HG03378 (cell line): ENCODE data around the gene CEP55.

Source experiments
- ATAC-seq: cut with Tn5 transposase; IDR thresholded peaks from one replicate; pipeline ENCODE4 v1.9.1; 2021; ENCODE audit warnings: mild to moderate bottlenecking, moderate library complexity; ENCODE audit not compliant: unreplicated experiment

CEP55 gene

DNA sequence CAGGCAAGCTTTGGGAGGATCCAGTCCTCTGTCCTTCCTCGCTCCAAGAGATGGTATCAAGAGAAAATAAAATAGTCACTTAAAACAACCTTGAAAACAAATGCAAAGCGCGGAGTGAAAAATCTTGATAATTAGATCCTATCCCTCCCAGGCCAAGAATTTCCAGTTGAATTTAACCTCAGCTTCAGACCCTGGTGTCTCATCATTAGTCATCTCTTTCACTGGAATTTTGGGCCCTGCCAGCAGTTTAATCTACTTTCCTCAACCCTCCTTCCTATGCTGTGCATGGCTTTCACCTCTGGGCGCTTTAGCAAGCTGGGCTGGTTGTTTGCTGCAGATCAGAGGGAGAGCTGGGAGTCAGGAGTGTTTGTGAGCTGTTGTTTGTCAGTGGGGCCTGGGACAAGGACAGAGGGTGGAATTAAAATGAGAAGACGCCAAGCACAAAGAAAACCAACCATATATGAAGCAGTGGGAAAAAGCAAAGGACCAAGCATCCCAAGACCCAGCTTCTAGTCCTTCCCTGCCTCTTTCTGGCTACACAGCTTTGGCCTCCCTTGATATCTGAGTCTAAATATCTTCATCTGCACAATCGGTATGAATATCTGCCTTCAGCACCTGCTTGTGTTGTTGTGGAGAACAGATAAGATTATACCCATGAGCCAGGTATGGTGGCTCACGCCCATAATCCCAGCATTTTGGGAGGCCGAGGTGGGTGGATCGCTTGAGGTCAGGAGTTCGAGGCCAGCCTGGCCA, 27.8 kb upstream of the CEP55 start:
- no peak for ATAC-seq

DNA sequence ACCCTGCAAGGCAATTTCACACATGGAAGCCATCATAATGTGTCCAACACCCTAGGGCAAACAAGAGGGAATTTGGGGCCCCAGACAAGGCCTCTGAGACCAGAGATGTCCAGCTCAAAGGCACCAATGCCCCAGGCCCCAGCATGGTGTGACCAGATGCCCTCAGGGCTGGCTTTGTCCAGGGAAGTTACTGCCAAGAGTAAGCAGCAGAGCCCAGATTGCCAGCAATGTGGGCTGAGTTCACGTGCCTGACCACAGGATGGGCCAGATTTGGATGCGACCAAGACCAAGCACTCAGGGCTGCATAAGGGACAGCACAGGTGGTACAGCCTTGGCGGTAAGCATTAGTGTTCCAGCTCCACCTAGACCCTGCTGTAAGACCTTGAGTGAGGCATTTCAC, 27.0 kb upstream of the CEP55 start:
- no peak for ATAC-seq

DNA sequence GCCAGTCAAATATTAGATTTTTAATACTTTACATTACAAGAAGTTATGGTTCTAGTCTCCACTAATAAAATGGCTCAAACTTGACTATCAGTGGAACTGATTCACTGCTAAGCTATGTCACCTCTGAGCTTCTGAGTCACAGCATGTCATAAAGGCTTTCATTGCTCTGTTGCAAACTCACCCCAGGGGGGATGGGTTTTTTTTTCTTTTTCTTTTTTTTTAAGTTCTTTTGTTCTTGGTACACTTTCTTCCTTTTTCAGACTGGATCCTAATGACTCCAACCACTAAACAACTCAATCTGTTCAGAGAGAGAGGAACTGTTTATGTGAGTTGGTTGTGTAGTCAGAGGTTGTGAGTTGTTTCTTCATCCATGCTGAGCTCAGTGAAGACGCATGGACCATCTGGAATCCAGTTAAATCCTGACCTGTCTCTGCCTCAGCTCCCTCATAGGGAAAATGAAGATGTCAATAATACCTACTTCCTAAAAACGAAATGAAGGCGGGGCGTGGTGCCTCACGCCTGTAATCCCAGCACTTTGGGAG, 25.2 kb upstream of the CEP55 start:
- no peak for ATAC-seq

DNA sequence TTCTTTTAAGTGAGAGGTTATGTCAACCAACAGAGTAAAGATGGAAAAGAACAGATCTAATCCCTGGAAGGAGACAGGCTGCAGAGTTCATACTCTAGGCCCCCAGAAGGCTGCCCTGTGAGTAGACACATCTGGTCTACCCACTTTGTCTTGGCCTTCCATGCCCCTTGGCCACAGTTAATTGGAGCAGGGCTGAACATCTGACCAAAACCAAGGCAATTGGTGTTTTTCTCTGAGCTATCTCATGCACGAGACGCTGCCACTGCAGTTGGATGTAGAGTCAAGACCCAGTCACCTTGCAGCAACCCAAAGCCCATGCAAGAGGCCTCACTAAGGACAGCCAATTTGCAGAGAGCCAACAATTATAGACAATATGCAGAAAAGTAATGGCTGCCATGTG, 23.3 kb upstream of the CEP55 start:
- no peak for ATAC-seq

DNA sequence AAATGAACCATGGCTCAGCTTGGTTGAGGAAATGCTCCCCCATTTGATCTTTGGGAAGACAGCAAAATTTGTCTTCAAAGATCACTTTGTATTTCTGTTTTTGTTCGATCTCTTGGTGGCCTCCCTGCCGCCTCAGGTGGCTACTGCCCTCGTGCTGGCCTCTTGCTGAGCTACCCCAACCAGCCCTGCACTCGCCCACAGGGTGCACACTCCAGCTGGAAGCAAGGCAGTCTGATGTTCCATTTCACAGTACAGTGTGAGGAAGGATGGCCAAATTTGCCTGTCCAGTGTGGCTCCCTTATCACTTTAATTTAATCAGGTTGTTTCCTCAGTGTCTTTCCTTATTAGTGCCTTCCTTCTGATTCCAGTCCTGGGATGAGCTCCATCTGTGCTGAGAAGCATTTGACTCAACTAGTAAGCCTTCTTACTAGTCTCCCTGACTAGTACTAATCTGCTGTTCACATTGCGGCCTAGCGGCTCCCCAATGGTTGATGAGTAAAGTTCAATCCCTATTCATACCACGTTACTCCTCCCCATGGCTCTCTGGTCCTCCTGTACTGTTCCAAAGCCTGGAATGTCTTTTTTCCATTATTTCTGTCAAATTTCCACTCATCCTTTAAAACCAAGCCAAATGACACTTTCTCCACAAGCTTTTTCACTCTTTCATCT, 22.5 kb upstream of the CEP55 start:
- no peak for ATAC-seq

DNA sequence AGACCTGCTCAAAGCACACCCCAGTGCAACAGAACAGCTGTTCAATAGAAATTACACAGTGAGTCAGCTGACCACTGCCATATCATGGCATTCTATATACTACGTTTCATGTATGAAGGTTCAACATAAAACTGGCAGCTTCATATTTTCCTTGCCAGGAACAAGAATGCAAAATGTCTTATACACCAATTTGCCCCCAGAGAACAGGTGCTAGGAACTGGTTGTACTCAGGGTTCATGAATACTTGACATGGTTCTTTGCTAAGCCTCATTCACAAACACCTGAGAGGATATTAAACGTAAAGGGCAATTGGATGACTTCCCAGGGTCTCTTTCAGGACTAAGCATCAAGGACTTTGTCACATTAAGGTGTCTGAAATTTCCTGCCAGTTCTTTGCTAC, 21.2 kb upstream of the CEP55 start:
- ATAC-seq, result no peak

DNA sequence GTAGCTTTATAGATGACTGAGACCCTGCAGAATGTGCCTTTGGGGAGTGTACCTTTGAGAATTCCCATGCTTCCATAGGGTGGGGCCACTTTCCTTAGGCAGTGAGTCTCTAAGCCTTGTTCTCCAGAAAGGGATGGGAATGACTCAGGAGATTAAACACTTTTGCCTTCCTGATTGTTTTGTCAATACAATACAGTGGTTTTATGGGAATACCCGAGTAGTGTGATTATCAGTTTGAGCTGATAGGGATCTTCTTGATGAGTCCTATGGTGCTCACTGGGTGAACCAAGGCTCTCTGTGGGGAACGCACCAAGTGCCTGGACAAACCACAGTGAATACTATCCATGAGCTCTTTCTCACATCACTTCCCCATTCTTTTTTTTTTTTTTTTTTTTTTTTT, 20.5 kb upstream of the CEP55 start:
- ATAC-seq, result no peak

DNA sequence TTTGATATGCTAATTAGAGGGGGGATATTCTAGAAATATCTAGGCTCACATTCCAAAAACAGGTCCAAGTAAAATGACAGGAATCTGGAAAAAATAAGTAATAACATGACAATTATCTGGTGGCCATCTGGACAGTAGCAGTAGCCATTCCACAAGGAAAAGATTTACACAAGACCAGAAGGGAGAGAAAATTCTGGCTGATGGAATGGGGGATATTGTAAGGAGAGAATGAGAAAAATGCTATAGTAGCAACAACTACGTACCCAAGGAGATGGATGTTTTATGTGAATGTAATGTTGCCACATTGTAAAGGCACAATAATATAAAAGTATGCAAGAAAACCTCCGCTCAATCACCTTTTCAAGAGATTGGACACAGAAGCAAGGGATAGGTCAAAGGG, 19.7 kb upstream of the CEP55 start:
- no peak for ATAC-seq

DNA sequence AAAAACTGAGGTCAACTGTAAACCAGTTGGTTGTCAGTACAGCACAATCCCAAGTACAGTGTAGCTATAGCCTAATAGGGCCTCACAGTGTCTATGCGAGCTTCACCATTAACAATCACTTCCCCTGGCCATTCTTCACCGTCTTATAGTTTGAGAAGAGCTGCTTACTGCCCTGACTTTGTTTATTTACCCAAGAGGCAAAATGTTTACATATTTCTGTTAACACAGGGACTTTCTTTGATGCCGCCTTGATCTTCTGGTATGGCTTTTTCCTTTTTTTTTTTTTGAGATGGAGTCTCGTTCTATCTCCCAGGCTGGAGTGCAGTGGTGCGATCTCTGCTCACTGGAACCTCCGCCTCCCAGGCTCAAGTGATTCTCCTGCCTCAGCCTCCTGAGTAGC, 17.5 kb upstream of the CEP55 start:
- ATAC-seq, result no peak

DNA sequence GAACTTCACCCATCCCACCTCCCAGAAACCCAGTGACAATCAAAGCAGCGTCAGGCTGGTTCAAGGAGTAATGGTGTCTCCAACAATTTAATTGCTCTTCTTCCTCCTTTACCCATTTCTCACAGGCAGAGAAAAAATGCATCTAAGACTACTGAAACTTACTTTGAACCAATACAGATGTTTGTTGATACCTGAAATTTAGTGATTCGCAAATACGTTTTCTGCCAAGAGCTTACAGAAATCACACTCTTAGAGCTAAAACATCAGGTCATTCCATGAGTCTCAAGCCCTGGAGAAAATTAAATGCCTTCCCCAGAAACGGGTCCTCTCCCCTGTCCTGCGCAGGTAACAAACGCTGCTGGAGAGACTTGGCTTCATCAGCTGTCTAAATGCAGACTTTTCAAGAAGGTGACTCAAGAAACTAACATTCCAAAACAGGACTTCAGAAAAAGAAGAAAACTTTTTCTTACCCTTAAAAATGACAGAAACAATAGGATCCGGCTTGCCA, 14.7 kb upstream of the CEP55 start:
- no peak for ATAC-seq

DNA sequence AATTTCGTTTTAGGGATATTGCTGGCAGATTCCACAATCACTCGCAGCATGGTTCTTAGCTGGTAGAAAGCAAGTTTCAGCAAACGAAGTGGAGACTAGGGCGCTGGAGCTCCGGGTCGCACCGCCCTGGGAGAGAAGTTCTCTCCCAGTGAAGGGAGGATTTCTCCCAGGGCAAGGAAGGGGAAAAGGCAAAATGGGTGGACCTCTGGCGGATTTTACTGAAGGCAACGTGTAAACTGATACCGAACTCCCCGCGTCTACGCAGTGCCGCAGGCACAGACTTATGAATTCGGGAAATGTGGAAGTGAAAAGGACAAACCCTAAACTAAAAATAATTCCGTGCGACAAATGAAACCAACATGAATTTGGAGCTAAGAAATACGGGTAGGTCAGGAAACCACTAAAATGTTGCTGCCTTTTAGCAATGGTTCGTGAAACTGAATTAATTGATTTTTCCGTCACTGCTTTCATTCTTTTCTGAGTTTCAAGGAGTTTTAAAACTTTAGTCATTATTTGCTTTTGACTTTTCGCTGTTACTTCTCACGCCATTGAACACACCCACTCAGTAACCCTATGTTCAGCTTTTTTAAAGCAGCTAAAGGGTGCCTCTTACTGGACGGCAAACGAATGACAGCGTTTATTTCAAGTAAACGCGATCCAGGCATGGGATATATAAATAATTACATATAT, 14.1 kb upstream of the CEP55 start, which contains the start of gene MYOF:
MYOF (minus strand) TSS at position 190 of the 690 bp plus-strand sequence; CDS start at position 50, 140 bp downstream.
- peak; percentile 81 for ATAC-seq

DNA sequence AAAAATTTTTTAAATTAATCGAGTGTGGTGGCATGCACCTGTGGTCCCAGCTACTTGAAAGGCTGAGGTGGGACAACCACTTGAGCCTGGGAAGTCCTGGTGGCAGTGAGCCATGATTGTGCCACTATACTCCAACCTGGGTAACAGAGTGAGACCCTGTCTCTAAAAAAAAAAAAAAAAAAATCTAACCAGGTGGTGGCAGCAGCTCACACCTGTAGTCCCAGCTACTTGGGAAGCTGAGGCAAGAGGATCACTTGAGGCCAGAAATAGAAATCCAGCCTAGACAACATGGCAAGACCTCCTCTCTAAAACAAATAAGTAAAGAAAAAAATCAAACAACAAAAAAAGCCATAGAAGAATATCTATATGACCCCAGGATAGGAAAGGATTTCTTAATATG, 10.7 kb upstream of the CEP55 start:
- no peak for ATAC-seq

DNA sequence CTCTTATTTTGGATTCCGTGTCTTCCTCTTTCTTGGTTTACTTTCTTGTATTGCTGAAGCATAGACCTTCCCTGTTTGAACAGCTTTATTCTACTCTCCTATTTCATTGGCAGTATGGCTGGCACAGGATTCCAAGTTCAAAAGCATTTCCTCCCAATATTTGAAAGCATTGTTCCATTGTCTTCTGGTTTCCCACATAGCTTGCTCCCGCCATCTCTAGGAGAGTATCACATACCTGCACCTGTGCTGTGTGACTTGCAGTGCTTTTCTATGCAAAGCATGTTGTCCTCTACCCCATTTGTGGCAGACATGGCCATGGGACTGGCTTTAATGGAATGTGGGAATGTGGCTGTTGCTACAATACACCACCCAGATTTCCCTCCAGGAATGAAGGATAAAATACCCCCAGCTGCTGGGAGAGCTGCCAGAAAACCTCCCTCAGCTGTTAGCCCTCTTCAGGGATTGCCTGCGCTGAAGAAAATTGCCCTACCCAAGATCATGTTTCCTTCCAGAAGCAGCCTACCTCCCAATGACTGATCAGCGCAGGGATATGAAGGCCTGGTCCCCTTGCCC, 7.4 kb upstream of the CEP55 start:
- no peak for ATAC-seq

DNA sequence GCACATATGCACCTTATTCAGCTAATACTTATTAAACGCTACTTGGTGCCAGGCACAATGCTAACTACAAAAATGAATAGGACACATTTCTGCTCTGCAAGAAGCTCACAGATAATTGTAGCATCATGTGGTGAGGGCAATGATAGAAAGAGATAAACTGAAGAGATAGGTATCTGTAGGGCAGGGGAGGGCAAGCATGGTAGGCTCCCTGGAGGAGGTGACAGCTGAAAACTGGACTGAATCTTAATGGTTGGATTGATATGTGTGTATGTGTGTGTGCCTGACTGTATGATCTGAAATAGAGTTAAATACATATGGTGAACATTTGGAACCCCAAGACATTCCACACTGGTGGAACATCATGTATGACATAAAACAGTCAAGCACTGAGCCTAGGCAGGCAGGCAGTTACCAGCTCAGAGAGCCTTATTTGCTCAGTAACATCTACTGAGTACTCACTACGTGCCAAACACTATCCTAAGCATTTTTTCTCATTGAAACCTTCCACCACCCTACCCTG, 4.8 kb upstream of the CEP55 start:
- ATAC-seq, result no peak

DNA sequence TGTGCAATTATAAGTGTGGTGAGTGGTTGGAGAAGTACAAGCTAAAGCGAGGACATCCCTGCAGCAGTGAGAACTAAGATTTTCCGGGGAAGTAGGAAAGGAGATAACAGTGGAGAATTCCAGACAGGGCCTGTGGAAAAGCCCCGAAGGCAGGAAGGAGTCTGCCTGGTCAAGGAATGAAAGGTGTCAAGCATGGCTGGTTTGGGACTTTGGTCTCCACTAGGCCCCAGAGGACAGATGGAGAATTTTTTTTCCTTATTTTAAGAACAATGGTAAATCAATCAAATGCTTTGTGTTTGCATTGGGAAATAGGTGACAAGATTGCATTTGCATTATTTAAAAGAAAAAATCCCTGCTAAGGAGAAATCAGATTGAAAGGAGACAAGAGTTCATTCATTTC, 3.2 kb upstream of the CEP55 start:
- no peak for ATAC-seq

DNA sequence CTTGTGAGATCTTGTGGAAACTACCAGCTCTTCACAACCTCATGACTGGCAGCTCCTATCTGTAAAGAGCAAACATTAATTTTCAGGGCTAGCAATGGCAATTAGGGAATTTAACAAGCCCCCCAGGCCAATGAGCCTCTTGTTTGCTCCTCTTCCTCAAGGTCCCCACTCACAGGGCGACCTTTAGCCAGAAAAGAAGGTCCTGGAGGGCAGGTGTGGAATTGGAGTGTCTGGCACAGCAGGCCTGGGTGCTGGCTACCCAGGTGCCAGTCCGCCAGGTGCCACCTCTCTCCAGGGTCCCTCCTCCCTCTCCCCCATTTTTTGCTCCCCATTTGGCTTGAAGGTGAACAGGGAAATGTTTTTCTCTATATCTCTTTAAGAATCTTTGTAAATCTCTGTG, 1.9 kb upstream of the CEP55 start:
- no peak for ATAC-seq

DNA sequence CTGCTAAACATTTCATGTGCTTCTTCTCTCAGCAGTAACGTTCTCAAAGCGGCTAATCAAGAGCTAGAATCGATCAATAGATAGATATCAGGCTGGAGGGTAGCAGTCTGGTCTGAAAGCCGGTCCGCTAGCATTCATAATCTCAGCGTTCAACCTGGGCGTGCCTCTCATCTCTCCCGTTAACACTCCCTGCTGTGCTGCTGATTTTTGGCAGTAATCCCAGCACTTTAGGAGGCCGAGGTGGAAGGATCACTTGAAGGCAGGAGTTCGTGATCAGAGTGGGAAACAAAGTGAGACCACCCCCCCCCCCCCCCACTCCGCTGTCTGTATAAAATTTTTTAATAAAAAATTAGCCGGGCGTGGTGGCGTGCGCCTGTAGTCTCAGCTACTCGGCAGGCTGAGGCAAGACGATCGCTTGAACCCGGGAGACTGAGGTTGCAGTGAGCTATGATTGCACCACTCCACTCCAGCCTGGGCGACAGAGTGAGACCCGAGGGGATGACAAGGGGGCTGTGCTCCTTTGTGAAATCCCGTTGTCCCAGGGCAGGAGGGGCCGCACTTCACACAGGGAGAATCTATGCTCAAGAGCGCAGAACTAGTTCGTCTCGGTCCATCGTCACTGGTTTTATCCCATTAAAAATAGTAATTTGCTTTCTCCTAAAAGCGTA, 624 bp upstream of the CEP55 start:
- peak; percentile 16 for ATAC-seq

DNA sequence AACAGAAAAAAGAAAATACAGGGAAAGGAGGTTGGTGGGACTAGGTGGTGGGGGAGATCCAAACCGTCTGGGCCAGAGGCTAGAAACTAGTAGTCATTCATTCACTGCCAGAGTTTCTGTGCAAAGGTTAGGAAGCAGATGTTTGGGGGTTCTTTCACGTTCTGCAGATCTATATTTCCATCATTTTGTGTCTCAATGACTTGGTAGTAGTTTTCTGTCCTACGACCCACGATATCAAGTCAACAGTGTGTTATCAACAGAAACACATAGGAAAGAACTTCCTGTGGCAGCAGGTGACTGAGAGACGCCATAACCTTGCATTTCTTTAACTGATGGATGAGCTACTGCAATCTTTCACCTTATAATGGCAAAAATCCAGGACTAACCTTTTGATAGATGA, 1.8 kb downstream of the CEP55 start:
- no peak for ATAC-seq

DNA sequence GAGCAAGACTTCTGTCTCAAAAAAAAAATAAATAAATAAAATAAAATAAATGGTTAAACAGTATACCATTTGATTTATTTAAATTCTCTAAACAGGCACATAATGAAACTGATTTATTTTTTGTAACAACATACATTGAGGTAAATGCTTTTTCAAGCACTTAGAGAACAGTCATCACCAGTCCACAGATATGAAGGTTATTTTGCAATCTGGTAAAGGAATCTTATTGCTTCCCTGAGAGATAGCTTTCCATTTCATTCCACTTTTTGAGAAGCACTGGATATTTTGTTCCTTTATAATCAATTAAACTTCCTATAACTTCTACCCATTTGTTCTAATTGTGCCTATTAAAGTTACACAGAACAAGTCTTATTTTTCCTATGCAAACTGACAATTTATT, 5.2 kb downstream of the CEP55 start:
- no peak for ATAC-seq

DNA sequence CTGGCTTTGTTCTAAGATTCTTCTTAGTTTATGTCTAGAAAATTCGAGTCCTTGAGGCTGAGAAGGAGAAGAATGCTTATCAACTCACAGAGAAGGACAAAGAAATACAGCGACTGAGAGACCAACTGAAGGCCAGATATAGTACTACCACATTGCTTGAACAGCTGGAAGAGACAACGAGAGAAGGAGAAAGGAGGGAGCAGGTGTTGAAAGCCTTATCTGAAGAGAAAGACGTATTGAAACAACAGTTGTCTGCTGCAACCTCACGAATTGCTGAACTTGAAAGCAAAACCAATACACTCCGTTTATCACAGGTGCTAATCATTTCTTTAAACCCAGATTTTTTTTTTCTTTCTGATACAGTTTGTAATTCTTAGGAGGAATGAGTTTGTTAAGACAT, 6.7 kb downstream of the CEP55 start:
- ATAC-seq, result no peak
